H1 (cell line): Measurements from ENCODE around the gene XPNPEP2. TPM values are rescaled to one million over a fixed set of nuclear protein-coding genes. Genes with fewer than 3 reads are reported as not detected.

ENCODE experiments used
- CTCF ChIA-PET: fragments of 300-600 bp; sonication (Branson Sonifier 250); formaldehyde crosslinking; loops from one replicate; lab custom pipeline; 2021; ENCODE audit not compliant: partially characterized antibody; lab: Charles Lee
- POLR2A ChIA-PET: fragments of 300-600 bp; sonication (Branson Sonifier 250); formaldehyde crosslinking; loops from one replicate; lab custom pipeline; 2021; ENCODE audit warnings: inconsistent platforms; ENCODE audit not compliant: partially characterized antibody; lab: Charles Lee
- DNase-seq, 2 experiments: peaks; one replicate each; pipeline versions ENCODE4 v3.0.0 to v3.0.0-alpha.2; 2010 to 2022; ENCODE audit warnings: low spot score in 2 of 2, low read depth in 1 of 2, mixed read lengths in 1 of 2
- FAIRE-seq: peaks from 2 replicates; lab custom pipeline; 2011; peaks lifted over from hg19 to GRCh38; lab: Jason Lieb, UNC
- H2AFZ ChIP-seq: 2 replicates; pipeline ENCODE4 v1.8.1; 2012; ENCODE audit warnings: low read length, inconsistent platforms
- H2AK5ac ChIP-seq: 2 replicates; pipeline ENCODE4 v1.6.1; 2013; ENCODE audit warnings: low read depth, low read length
- H2BK120ac ChIP-seq: replicated peaks from 2 replicates; pipeline ENCODE3; 2013; ENCODE audit warnings: low read depth, low read length, inconsistent platforms
- H2BK12ac ChIP-seq: 2 replicates; pipeline ENCODE4 v1.6.1; 2013; ENCODE audit warnings: low read depth, low read length
- H2BK15ac ChIP-seq: 2 replicates; pipeline ENCODE4 v1.6.1; 2013; ENCODE audit warnings: low read length
- H2BK20ac ChIP-seq: 2 replicates; pipeline ENCODE4 v1.6.1; 2013; ENCODE audit warnings: low read length
- H2BK5ac ChIP-seq: 2 replicates; pipeline ENCODE4 v1.6.1; 2013; ENCODE audit warnings: low read depth, low read length
- H3K14ac ChIP-seq: 2 replicates; pipeline ENCODE4 v1.6.1; 2013; ENCODE audit warnings: inconsistent platforms; ENCODE audit not compliant: insufficient read length
- H3K18ac ChIP-seq: 2 replicates; pipeline ENCODE4 v1.6.1; 2013; ENCODE audit warnings: low read length; ENCODE audit errors: extremely low read depth
- H3K23ac ChIP-seq: 2 replicates; pipeline ENCODE4 v1.6.1; 2013; ENCODE audit warnings: inconsistent platforms; ENCODE audit not compliant: insufficient read length
- H3K23me2 ChIP-seq: 2 replicates; pipeline ENCODE4 v1.6.1; 2013; ENCODE audit warnings: low read depth, low read length
- H3K27ac ChIP-seq: 2 replicates; pipeline ENCODE4 v1.6.1; 2011; ENCODE audit warnings: low read depth, low read length, inconsistent platforms
- H3K27me3 ChIP-seq, 4 experiments: replicated peaks in 1 of 4; 1 replicate in 1 of 4; 2 replicates in 3 of 4; pipeline versions ENCODE4 v1.6.1 to v1.8.1; 2011 to 2013; ENCODE audit warnings: low read length in 3 of 4, mild to moderate bottlenecking in 3 of 4, inconsistent platforms in 2 of 4, mixed read lengths in 2 of 4, moderate library complexity in 1 of 4; ENCODE audit not compliant: control insufficient read depth in 3 of 4, insufficient read depth in 3 of 4; ENCODE audit errors: extremely low read depth in 1 of 4
- H3K36me3 ChIP-seq, 4 experiments: 2 replicates each; pipeline versions ENCODE4 v1.6.1 to v1.8.1; 2011 to 2013; ENCODE audit warnings: mild to moderate bottlenecking in 4 of 4, low read length in 3 of 4, moderate library complexity in 2 of 4, control low read depth in 1 of 4, inconsistent platforms in 1 of 4; ENCODE audit not compliant: insufficient read depth in 4 of 4, control insufficient read depth in 2 of 4
- H3K4ac ChIP-seq: replicated peaks from 2 replicates; pipeline ENCODE3; 2013; ENCODE audit warnings: low read length, low read depth, mixed read lengths, inconsistent platforms; ENCODE audit not compliant: insufficient read length
- H3K4me1 ChIP-seq, 4 experiments: replicated peaks in 1 of 4; 1 replicate in 1 of 4; 2 replicates in 3 of 4; pipeline versions ENCODE4 v1.6.1 to v1.8.1; 2011 to 2013; ENCODE audit warnings: low read length in 3 of 4, inconsistent platforms in 2 of 4, mixed read lengths in 1 of 4; ENCODE audit not compliant: insufficient read depth in 4 of 4, control insufficient read depth in 3 of 4
- H3K4me2 ChIP-seq, 2 experiments: 2 replicates each; pipeline versions ENCODE4 v1.6.1 to v1.8.1; 2011 to 2013; ENCODE audit warnings: low read depth in 2 of 2, low read length in 2 of 2, control low read depth in 1 of 2, inconsistent platforms in 1 of 2, mild to moderate bottlenecking in 1 of 2; ENCODE audit not compliant: insufficient read depth in 1 of 2
- H3K4me3 ChIP-seq, 4 experiments: fragments of 200-600, 300-600 bp in 1 of 4; sonication (generic), shearing (Covaris generic), sonication (Bioruptor Twin) in 1 of 4; 2 replicates each; pipeline versions ENCODE4 v1.5.1 to v1.8.1; 2011 to 2016; ENCODE audit warnings: low read length in 4 of 4, low read depth in 3 of 4, control low read depth in 2 of 4, inconsistent platforms in 2 of 4, mild to moderate bottlenecking in 2 of 4, mixed read lengths in 1 of 4, moderate library complexity in 1 of 4; ENCODE audit not compliant: insufficient read depth in 2 of 4; ENCODE audit errors: extremely low read depth in 1 of 4
- H3K56ac ChIP-seq: replicated peaks from 2 replicates; pipeline ENCODE3; 2013; ENCODE audit warnings: low read depth, mild to moderate bottlenecking, mixed read lengths, low read length, inconsistent platforms; ENCODE audit not compliant: insufficient read length
- H3K79me1 ChIP-seq: 2 replicates; pipeline ENCODE4 v1.6.1; 2013; ENCODE audit warnings: low read depth, low read length, control low read depth
- H3K79me2 ChIP-seq, 2 experiments: 2 replicates each; pipeline versions ENCODE4 v1.6.1 to v1.8.1; 2012 to 2013; ENCODE audit warnings: low read length in 2 of 2, mild to moderate bottlenecking in 2 of 2, inconsistent platforms in 1 of 2; ENCODE audit not compliant: insufficient read depth in 2 of 2, control insufficient read depth in 1 of 2
- H3K9ac ChIP-seq, 4 experiments: replicated peaks in 1 of 4; 1 replicate in 1 of 4; 2 replicates in 3 of 4; pipeline versions ENCODE4 v1.6.1 to v1.8.1; 2011 to 2013; ENCODE audit warnings: low read depth in 3 of 4, low read length in 3 of 4, control low read depth in 2 of 4, mild to moderate bottlenecking in 2 of 4, moderate library complexity in 2 of 4, inconsistent platforms in 1 of 4; ENCODE audit errors: extremely low read depth in 1 of 4
- H3K9me3 ChIP-seq, 2 experiments: 2 replicates each; pipeline versions ENCODE4 v1.6.1 to v1.8.1; 2012 to 2013; ENCODE audit warnings: mild to moderate bottlenecking in 2 of 2, moderate library complexity in 2 of 2, control low read depth in 1 of 2, inconsistent platforms in 1 of 2, low read depth in 1 of 2, low read length in 1 of 2, mixed read lengths in 1 of 2; ENCODE audit not compliant: insufficient read depth in 2 of 2
- H4K20me1 ChIP-seq, 2 experiments: replicated peaks in 1 of 2; 2 replicates each; pipeline versions ENCODE3 to v1.8.1; 2011 to 2013; ENCODE audit warnings: inconsistent platforms in 2 of 2, low read length in 2 of 2, mild to moderate bottlenecking in 1 of 2; ENCODE audit not compliant: insufficient read depth in 2 of 2, control insufficient read depth in 1 of 2
- H4K5ac ChIP-seq: 2 replicates; pipeline ENCODE4 v1.6.1; 2013; ENCODE audit warnings: low read length, low read depth, mixed read lengths, inconsistent platforms; ENCODE audit not compliant: insufficient read length
- H4K8ac ChIP-seq: 2 replicates; pipeline ENCODE4 v1.8.0; 2013; ENCODE audit warnings: mild to moderate bottlenecking, moderate library complexity, low read length, inconsistent platforms; ENCODE audit not compliant: insufficient read depth; ENCODE audit errors: extremely low read depth
- H4K91ac ChIP-seq: replicated peaks from 2 replicates; pipeline ENCODE3; 2013; ENCODE audit warnings: low read length, mixed read lengths, inconsistent platforms; ENCODE audit not compliant: insufficient read length
- EGR1 ChIP-seq: IDR thresholded peaks from 2 replicates; pipeline ENCODE4 v1.6.1; 2011; ENCODE audit warnings: low read depth, low read length, borderline replicate concordance
- EP300 ChIP-seq, 2 experiments: IDR thresholded peaks; 1 replicate in 1 of 2; 2 replicates in 1 of 2; pipeline ENCODE4 v1.6.1; 2011 to 2012; ENCODE audit warnings: low read depth in 2 of 2, low read length in 2 of 2, mild to moderate bottlenecking in 2 of 2, borderline replicate concordance in 1 of 2, inconsistent platforms in 1 of 2, moderate library complexity in 1 of 2
- GABPA ChIP-seq: IDR thresholded peaks from 2 replicates; pipeline ENCODE4 v1.6.1; 2011; ENCODE audit warnings: mild to moderate bottlenecking, low read length, moderate library complexity, borderline replicate concordance; ENCODE audit not compliant: insufficient read depth
- JUND ChIP-seq: IDR thresholded peaks from 2 replicates; pipeline ENCODE4 v1.6.1; 2011; ENCODE audit warnings: mild to moderate bottlenecking, improper control_type of control experiment, low read length
- KDM1A ChIP-seq: fragments of 200-600, 300-600 bp; sonication (generic); IDR thresholded peaks from 2 replicates; pipeline ENCODE4 v1.7.1; 2016; ENCODE audit warnings: mild to moderate bottlenecking, low read length, borderline replicate concordance
- KDM5A ChIP-seq: fragments of 200-600 bp; IDR thresholded peaks from 2 replicates; pipeline ENCODE4 v1.7.1; 2012; ENCODE audit warnings: mild to moderate bottlenecking, low read length, inconsistent platforms, mixed read lengths
- PHF8 ChIP-seq: fragments of 200-600 bp; sonication (generic); conservative IDR thresholded peaks from 2 replicates; pipeline ENCODE4 v1.7.1; 2012; ENCODE audit warnings: low read depth, mild to moderate bottlenecking, inconsistent platforms, low read length, moderate library complexity
- POU5F1 ChIP-seq: IDR thresholded peaks from 2 replicates; pipeline ENCODE4 v1.6.1; 2011; ENCODE audit warnings: low read depth, mild to moderate bottlenecking, low read length, moderate library complexity
- SP2 ChIP-seq: IDR thresholded peaks from 2 replicates; pipeline ENCODE4 v1.6.1; 2012; ENCODE audit warnings: mild to moderate bottlenecking, low read length, inconsistent platforms
- TBP ChIP-seq: IDR thresholded peaks from 2 replicates; pipeline ENCODE4 v1.6.1; 2011; ENCODE audit warnings: low read depth, low read length, improper control_type of control experiment
- TEAD4 ChIP-seq: IDR thresholded peaks from 2 replicates; pipeline ENCODE4 v1.6.1; 2012; ENCODE audit warnings: low read depth, low read length, inconsistent platforms, mixed read lengths
- WGBS, 2 experiments: shearing (Covaris generic) in 1 of 2; methylation state at CpG; one replicate each; pipeline versions ENCODE4 v1.1.6 to v1.1.7; 2013 to 2015; ENCODE audit warnings: low lambda C conversion rate in 2 of 2, mixed read lengths in 2 of 2, inconsistent platforms in 1 of 2, low coverage in 1 of 2, missing lambda C conversion rate in 1 of 2; ENCODE audit not compliant: insufficient replicate concordance in 2 of 2, insufficient coverage in 1 of 2, insufficient read length in 1 of 2; ENCODE audit errors: extremely low coverage in 1 of 2, missing lambda C conversion rate in 1 of 2; 5-methylcytosine and 5-hydroxymethylcytosine counted together
- polyA plus RNA-seq, 7 experiments: library from polyadenylated mRNA; depleted of rRNA in 3 of 7; stranded (reverse) in 5 of 7; unstranded in 2 of 7; fragments of >200 nt in 5 of 7; fragments of 200-250 nt in 2 of 7; gene quantifications; 1 replicate in 5 of 7; 2 replicates in 1 of 7; 4 replicates in 1 of 7; pipeline versions ENCODE4 v1.2.1 to v1.2.3, GENCODE V29; 2011 to 2013; ENCODE audit warnings: missing spikeins in 2 of 7, mixed read lengths in 2 of 7
- total RNA-seq: library from RNA; stranded (reverse); fragmentation: NEBNext Ultra II Directional; extraction: Animal tissue kit (Norgen Biotek cat#: 25700); gene quantifications from 2 replicates; pipeline ENCODE4 v1.2.1, GENCODE V29; 2021

The XPNPEP2 gene
- total and polyA plus RNA-seq, 2 of the 8 experiments (the other 6 are each of a cell fraction or from before 2014, with no cell fraction given) = 0.27 TPM; not detected in 1

DNA sequence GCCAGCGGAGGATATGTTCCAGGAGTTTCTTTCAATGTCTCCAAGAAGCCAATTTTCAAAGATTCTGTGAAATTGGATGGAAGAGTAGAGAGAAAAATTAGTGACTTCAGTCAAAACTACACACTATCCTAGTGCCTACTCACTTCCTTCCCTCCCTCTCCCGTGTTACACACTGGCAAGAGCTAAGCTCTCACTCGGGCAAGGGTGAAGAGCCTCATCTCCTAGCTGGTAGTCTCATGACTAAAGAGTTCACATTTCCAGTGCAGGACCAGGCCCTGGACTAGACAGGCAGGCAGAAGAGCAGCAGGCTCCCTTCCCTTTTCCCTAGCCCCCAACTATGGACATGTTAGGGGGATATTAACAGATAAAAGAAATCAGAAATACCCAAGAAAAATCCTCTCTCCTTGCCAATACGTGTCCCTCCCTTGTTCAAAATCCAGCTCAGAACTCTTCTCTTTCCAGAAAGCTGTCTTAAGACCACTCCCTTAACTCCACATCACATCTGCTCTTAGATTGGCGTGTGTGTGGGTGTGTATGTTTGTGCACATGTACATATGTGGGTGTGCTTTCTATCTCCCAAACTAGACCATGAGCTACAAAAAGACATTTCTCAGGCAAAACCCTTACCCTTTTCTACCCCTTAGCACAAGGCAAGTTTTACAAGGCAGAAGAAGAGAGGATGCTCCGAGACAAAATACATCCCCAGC, 75.0 kb downstream of the XPNPEP2 start:
- Histone ChIP-seq H2BK20ac (no peak overlapping the region), H3K79me2 (no peaks in the 10 kb centered on the region), H3K18ac (no peak overlapping the region), H2BK12ac (no peak overlapping the region), H3K4me1 (no peaks in the 10 kb centered on the region), H2BK15ac (no peak overlapping the region), H3K23me2 (no peaks in the 10 kb centered on the region), H3K9me3 (no peaks in the 10 kb centered on the region), H4K8ac (no peak overlapping the region), H4K5ac (no peak overlapping the region), H4K20me1 (no peaks in the 10 kb centered on the region), H3K4me2 (no peak overlapping the region), H4K91ac (no peak overlapping the region), H2BK5ac (no peak overlapping the region), H3K14ac (no peak overlapping the region), H2BK120ac (no peak overlapping the region), H3K36me3 (peaks cover 0 to 14% (median 6%) of the 10 kb centered on the region in 4 experiments; a peak in 4 of 8 replicates), H3K79me1 (no peaks in the 10 kb centered on the region), H3K4ac (no peak overlapping the region), H3K27ac (no peak overlapping the region), H3K4me3 (no peak overlapping the region), H3K56ac (no peak overlapping the region), H3K9ac (no peak overlapping the region), H2AK5ac (no peak overlapping the region), H3K23ac (no peak overlapping the region), H2AFZ (no peak overlapping the region), H3K27me3 (no peaks in the 10 kb centered on the region)
- POLR2A ChIA-PET = interaction anchor here (1.0 kb wide), 1 partner anchor 16 kb away, joined by 3 read pairs; no protein-coding TSS in a partner anchor
- WGBS, 2 experiments = 90% methylated on average over 6 of the region's 6 CpGs; no CpG with 5 or more reads in 1 of the 2 experiments
- TF ChIP-seq GABPA = no peak
- no peak for TF ChIP-seq POU5F1
- no peak for TF ChIP-seq SP2
- TF ChIP-seq EP300 (IDR thresholded peaks at IDR 0.05; ENCODE audit: borderline replicate concordance in 1 of 2, low read depth in 2 of 2, low read length in 2 of 2) = no peak
- TF ChIP-seq KDM5A = no peak
- TF ChIP-seq PHF8 = no peak
- no peak for TF ChIP-seq TBP
- no peak for TF ChIP-seq TEAD4
- no peak for TF ChIP-seq JUND
- TF ChIP-seq EGR1 = no peak
- TF ChIP-seq KDM1A = no peak
- CTCF ChIA-PET = interaction anchor here (0.7 to 1.6 kb wide), 5 partner anchors 9 to 203 kb away, joined by 3 to 5 read pairs (median 3); no protein-coding TSS in a partner anchor
- no peak for DNase-seq
- no peak for FAIRE-seq
